HEK293 (cell line): ENCODE results near the gene MAGED2.

Experiments used
- CTCF ChIA-PET: fragments of 350-600 bp; formaldehyde crosslinking; extraction: SDS; loops from one replicate; lab custom pipeline; 2021; ENCODE audit warnings: antibody characterized with exemption; lab: Yijun Ruan, JAX
- POLR2A ChIA-PET: fragments of 300-600 bp; formaldehyde crosslinking; extraction: SDS; loops from one replicate; lab custom pipeline; 2020; ENCODE audit warnings: antibody characterized with exemption, inconsistent platforms; lab: Yijun Ruan, JAX
- H3K27ac ChIP-seq: fragments of 200-500 bp; sonication (Bioruptor generic); 2 replicates; pipeline ENCODE4 v1.5.1; 2014; ENCODE audit warnings: low read depth, low read length, control low read depth, inconsistent platforms; ENCODE audit errors: extremely low read depth
- H3K36me3 ChIP-seq, 2 experiments: fragments of 200-500 bp in 1 of 2; sonication (Bioruptor generic) in 1 of 2; 1 replicate in 1 of 2; 2 replicates in 1 of 2; pipeline ENCODE4 v1.5.1; 2014 to 2017; ENCODE audit warnings: inconsistent platforms in 2 of 2, low read length in 2 of 2; ENCODE audit not compliant: control insufficient read depth in 2 of 2, insufficient read depth in 1 of 2
- H3K4me1 ChIP-seq: fragments of 200-500 bp; sonication (Bioruptor generic); 2 replicates; pipeline ENCODE4 v1.5.1; 2014; ENCODE audit warnings: mild to moderate bottlenecking, low read length, inconsistent platforms; ENCODE audit not compliant: control insufficient read depth, insufficient read depth
- H3K4me3 ChIP-seq: 2 replicates; pipeline ENCODE4 v1.5.1; 2011; ENCODE audit warnings: low read depth, mild to moderate bottlenecking, control low read depth, low read length, moderate library complexity
- H3K9me3 ChIP-seq: fragments of 200-500 bp; sonication (Bioruptor generic); 2 replicates; pipeline ENCODE4 v1.5.1; 2014; ENCODE audit warnings: low read depth, low read length, inconsistent platforms; ENCODE audit not compliant: control insufficient read depth, insufficient read depth
- SALL2 ChIP-seq: fragments of 450-650 bp; formaldehyde crosslinking; IDR thresholded peaks from 2 replicates; pipeline ENCODE4 v1.5.0; 2017; ENCODE audit warnings: missing biosample characterization, mild to moderate bottlenecking, missing genetic modification characterization, borderline replicate concordance
- SP7 ChIP-seq: fragments of 450-650 bp; formaldehyde crosslinking; IDR thresholded peaks from 2 replicates; pipeline ENCODE4 v1.5.1; 2016; ENCODE audit warnings: missing biosample characterization, missing genetic modification characterization
- YY2 ChIP-seq: fragments of 450-650 bp; formaldehyde crosslinking; IDR thresholded peaks from 2 replicates; pipeline ENCODE4 v1.5.1; 2016; ENCODE audit warnings: missing biosample characterization, missing genetic modification characterization
- ZNF132 ChIP-seq: fragments of 450-650 bp; formaldehyde crosslinking; IDR thresholded peaks from 2 replicates; pipeline ENCODE4 v1.5.1; 2017; ENCODE audit warnings: missing biosample characterization, missing genetic modification characterization, borderline replicate concordance
- ZNF157 ChIP-seq: fragments of 450-650 bp; formaldehyde crosslinking; IDR thresholded peaks from 2 replicates; pipeline ENCODE4 v1.5.1; 2016; ENCODE audit warnings: missing biosample characterization, missing genetic modification characterization
- ZNF175 ChIP-seq: fragments of 450-650 bp; formaldehyde crosslinking; IDR thresholded peaks from 2 replicates; pipeline ENCODE4 v1.5.1; 2016; ENCODE audit warnings: missing biosample characterization, missing genetic modification characterization
- ZNF214 ChIP-seq: fragments of 450-650 bp; formaldehyde crosslinking; IDR thresholded peaks from 2 replicates; pipeline ENCODE4 v1.5.1; 2017; ENCODE audit warnings: missing biosample characterization, mild to moderate bottlenecking, missing genetic modification characterization, borderline replicate concordance
- ZNF23 ChIP-seq: fragments of 450-650 bp; formaldehyde crosslinking; IDR thresholded peaks from 2 replicates; pipeline ENCODE4 v1.5.1; 2016; ENCODE audit warnings: missing biosample characterization, missing genetic modification characterization, borderline replicate concordance
- TF ChIP-seq, protein P1 (sequence below): fragments of 450-650 bp; formaldehyde crosslinking; optimal IDR thresholded peaks from 2 replicates; pipeline ENCODE3; 2016; ENCODE audit warnings: missing biosample characterization, mild to moderate bottlenecking, missing genetic modification characterization
- TF ChIP-seq, protein P2 (sequence below): fragments of 450-650 bp; formaldehyde crosslinking; IDR thresholded peaks from 2 replicates; pipeline ENCODE4 v1.5.1; 2016; ENCODE audit warnings: missing biosample characterization, missing genetic modification characterization, borderline replicate concordance
- TF ChIP-seq, protein P3 (sequence below): fragments of 450-650 bp; formaldehyde crosslinking; IDR thresholded peaks from 2 replicates; pipeline ENCODE4 v1.5.1; 2016; ENCODE audit warnings: missing biosample characterization, missing genetic modification characterization, borderline replicate concordance
- TF ChIP-seq, protein P4 (sequence below): fragments of 450-650 bp; formaldehyde crosslinking; IDR thresholded peaks from 2 replicates; pipeline ENCODE4 v1.5.1; 2017; ENCODE audit warnings: missing biosample characterization, missing genetic modification characterization
- TF ChIP-seq, protein P5 (sequence below): fragments of 450-650 bp; formaldehyde crosslinking; IDR thresholded peaks from 2 replicates; pipeline ENCODE4; 2016; ENCODE audit warnings: missing biosample characterization, missing genetic modification characterization

The MAGED2 gene

DNA sequence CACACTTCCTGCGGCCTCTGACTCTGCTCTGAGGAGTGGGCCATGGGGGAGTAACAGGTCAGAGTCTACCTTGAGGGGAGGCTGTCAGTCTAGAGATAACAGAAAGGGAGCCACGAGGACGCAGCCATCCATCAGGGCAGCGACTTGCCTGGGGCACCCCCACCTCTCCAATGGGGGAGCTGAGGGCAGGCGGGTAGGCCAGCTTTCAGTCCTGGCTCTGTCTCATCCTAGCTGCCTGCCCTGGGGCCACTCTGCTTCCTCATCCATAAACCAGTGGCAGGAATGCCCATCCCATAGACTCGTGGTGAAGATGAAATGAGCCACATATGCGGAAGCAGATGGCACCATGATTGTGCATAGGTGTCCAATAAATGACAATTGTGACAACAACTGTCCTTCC is 13.2 kb downstream of the MAGED2 start (continued):
- TF ChIP-seq, protein P1, sequence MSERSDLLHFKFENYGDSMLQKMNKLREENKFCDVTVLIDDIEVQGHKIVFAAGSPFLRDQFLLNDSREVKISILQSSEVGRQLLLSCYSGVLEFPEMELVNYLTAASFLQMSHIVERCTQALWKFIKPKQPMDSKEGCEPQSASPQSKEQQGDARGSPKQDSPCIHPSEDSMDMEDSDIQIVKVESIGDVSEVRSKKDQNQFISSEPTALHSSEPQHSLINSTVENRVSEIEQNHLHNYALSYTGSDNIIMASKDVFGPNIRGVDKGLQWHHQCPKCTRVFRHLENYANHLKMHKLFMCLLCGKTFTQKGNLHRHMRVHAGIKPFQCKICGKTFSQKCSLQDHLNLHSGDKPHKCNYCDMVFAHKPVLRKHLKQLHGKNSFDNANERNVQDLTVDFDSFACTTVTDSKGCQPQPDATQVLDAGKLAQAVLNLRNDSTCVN (tag by site-specific recombination), result no peak
- no peak for TF ChIP-seq SALL2 (tag by site-specific recombination)
- TF ChIP-seq, protein P2, sequence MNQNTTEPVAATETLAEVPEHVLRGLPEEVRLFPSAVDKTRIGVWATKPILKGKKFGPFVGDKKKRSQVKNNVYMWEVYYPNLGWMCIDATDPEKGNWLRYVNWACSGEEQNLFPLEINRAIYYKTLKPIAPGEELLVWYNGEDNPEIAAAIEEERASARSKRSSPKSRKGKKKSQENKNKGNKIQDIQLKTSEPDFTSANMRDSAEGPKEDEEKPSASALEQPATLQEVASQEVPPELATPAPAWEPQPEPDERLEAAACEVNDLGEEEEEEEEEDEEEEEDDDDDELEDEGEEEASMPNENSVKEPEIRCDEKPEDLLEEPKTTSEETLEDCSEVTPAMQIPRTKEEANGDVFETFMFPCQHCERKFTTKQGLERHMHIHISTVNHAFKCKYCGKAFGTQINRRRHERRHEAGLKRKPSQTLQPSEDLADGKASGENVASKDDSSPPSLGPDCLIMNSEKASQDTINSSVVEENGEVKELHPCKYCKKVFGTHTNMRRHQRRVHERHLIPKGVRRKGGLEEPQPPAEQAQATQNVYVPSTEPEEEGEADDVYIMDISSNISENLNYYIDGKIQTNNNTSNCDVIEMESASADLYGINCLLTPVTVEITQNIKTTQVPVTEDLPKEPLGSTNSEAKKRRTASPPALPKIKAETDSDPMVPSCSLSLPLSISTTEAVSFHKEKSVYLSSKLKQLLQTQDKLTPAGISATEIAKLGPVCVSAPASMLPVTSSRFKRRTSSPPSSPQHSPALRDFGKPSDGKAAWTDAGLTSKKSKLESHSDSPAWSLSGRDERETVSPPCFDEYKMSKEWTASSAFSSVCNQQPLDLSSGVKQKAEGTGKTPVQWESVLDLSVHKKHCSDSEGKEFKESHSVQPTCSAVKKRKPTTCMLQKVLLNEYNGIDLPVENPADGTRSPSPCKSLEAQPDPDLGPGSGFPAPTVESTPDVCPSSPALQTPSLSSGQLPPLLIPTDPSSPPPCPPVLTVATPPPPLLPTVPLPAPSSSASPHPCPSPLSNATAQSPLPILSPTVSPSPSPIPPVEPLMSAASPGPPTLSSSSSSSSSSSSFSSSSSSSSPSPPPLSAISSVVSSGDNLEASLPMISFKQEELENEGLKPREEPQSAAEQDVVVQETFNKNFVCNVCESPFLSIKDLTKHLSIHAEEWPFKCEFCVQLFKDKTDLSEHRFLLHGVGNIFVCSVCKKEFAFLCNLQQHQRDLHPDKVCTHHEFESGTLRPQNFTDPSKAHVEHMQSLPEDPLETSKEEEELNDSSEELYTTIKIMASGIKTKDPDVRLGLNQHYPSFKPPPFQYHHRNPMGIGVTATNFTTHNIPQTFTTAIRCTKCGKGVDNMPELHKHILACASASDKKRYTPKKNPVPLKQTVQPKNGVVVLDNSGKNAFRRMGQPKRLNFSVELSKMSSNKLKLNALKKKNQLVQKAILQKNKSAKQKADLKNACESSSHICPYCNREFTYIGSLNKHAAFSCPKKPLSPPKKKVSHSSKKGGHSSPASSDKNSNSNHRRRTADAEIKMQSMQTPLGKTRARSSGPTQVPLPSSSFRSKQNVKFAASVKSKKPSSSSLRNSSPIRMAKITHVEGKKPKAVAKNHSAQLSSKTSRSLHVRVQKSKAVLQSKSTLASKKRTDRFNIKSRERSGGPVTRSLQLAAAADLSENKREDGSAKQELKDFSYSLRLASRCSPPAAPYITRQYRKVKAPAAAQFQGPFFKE, result no peak

DNA sequence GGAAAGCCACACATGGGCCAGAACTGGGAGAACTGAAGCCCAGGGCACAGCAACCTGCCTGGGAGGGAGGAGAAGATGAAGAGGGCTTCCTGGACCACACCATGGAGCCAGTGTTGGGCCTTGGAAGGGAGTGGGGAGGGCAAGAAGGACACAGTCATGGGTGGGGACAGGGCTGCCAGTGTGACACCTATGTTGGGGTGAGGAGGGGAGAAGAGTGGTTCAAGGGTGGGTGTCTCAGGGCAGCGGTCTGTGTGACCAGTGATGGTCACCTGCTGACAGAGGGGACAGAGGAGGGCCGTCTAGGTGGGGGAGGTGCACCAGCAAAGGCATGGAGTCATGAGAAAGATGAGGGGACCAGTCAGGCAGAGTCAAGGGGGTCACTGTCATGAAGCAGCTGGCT is 13.8 kb downstream of the MAGED2 start:
- ChIA-PET CTCF (no interaction called here), POLR2A (no interaction called here)
- peaks cover 1 to 3% of the 10 kb centered on the region in 2 experiments; a peak in 2 of 3 replicates for H3K36me3 ChIP-seq
- H3K4me1 ChIP-seq, result no peaks in the 10 kb centered on the region
- no peak overlapping the region for H3K27ac ChIP-seq
- no peak overlapping the region for H3K4me3 ChIP-seq
- H3K9me3 ChIP-seq, result no peaks in the 10 kb centered on the region
- no peak for TF ChIP-seq ZNF157 (tag by site-specific recombination)
- no peak for TF ChIP-seq YY2 (tag by site-specific recombination)
- TF ChIP-seq, protein P1 (tag by site-specific recombination), result no peak
- TF ChIP-seq ZNF132, result no peak
- no peak for TF ChIP-seq ZNF23 (tag by site-specific recombination)
- TF ChIP-seq, protein P3, sequence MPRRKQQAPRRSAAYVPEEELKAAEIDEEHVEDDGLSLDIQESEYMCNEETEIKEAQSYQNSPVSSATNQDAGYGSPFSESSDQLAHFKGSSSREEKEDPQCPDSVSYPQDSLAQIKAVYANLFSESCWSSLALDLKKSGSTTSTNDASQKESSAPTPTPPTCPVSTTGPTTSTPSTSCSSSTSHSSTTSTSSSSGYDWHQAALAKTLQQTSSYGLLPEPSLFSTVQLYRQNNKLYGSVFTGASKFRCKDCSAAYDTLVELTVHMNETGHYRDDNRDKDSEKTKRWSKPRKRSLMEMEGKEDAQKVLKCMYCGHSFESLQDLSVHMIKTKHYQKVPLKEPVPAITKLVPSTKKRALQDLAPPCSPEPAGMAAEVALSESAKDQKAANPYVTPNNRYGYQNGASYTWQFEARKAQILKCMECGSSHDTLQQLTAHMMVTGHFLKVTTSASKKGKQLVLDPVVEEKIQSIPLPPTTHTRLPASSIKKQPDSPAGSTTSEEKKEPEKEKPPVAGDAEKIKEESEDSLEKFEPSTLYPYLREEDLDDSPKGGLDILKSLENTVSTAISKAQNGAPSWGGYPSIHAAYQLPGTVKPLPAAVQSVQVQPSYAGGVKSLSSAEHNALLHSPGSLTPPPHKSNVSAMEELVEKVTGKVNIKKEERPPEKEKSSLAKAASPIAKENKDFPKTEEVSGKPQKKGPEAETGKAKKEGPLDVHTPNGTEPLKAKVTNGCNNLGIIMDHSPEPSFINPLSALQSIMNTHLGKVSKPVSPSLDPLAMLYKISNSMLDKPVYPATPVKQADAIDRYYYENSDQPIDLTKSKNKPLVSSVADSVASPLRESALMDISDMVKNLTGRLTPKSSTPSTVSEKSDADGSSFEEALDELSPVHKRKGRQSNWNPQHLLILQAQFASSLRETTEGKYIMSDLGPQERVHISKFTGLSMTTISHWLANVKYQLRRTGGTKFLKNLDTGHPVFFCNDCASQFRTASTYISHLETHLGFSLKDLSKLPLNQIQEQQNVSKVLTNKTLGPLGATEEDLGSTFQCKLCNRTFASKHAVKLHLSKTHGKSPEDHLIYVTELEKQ (tag by site-specific recombination), result no peak
- TF ChIP-seq, protein P2, result no peak
- no peak for TF ChIP-seq ZNF175 (tag by site-specific recombination)
- no peak for TF ChIP-seq ZNF214 (tag by site-specific recombination)
- TF ChIP-seq, protein P4, sequence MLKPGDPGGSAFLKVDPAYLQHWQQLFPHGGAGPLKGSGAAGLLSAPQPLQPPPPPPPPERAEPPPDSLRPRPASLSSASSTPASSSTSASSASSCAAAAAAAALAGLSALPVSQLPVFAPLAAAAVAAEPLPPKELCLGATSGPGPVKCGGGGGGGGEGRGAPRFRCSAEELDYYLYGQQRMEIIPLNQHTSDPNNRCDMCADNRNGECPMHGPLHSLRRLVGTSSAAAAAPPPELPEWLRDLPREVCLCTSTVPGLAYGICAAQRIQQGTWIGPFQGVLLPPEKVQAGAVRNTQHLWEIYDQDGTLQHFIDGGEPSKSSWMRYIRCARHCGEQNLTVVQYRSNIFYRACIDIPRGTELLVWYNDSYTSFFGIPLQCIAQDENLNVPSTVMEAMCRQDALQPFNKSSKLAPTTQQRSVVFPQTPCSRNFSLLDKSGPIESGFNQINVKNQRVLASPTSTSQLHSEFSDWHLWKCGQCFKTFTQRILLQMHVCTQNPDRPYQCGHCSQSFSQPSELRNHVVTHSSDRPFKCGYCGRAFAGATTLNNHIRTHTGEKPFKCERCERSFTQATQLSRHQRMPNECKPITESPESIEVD (tag by site-specific recombination), result no peak
- TF ChIP-seq, protein P5, sequence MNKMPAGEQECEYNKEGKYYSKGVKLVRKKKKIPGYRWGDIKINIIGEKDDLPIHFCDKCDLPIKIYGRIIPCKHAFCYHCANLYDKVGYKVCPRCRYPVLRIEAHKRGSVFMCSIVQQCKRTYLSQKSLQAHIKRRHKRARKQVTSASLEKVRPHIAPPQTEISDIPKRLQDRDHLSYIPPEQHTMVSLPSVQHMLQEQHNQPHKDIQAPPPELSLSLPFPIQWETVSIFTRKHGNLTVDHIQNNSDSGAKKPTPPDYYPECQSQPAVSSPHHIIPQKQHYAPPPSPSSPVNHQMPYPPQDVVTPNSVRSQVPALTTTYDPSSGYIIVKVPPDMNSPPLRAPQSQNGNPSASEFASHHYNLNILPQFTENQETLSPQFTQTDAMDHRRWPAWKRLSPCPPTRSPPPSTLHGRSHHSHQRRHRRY (tag by site-specific recombination), result no peak
- no peak for TF ChIP-seq SP7 (tag by site-specific recombination)
